GM21723 (cell line): ENCODE measurements around the gene RHCE.
"Not testable (repeated sequence)": the region's sequence is repeated elsewhere in the genome, so short reads cannot be mapped to it uniquely, and the experiment has no call there.

Source experiments
- ATAC-seq: cut with Tn5 transposase; IDR thresholded peaks from one replicate; pipeline ENCODE4 v1.9.1; 2021; ENCODE audit warnings: mild to moderate bottlenecking, moderate library complexity; ENCODE audit not compliant: unreplicated experiment

RHCE gene

DNA sequence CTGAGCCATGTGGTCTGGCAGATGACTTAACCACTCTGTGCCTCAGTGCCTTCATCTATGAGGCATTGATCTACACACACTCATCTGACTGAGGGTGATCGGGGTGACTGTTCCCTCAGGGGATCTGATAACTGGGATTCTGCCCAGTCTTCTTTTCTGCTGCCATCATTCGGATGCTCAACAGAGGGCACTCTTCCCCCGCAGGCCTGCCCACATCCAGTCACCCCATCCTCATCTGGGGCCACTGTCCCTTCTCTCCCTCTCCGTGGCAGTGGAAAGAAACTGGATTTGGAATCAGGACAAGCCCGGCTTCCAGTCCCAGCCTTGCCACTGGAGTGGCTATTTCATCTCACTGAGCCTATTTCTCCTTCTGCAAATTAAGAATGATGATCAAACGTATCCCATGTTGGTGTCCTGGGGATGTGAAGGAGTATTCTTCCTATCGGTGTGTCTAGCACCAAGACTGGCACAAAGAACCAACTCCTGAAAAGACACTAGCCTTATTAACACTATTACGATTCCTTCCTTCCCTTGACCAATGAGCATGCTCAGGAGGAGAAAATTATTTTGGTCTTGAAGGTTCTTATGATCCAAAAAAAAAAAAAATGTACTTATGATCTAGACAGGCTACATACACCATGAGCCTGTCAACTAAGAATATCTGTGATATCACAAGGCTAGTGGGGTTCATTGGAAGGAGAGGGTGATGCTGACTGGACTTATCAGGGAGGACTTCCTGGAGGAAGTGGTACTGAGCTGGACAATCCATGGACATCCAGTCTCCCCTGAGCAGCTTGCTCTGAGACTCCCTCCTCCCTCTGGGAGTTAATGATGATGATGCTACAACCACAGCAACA lies 17.4 kb downstream of the RHCE start:
- not testable (repeated sequence) for ATAC-seq

GRCh38 chr1:25398079-25398478 lies 22.5 kb downstream of the RHCE start:
- not testable (repeated sequence) for ATAC-seq

DNA sequence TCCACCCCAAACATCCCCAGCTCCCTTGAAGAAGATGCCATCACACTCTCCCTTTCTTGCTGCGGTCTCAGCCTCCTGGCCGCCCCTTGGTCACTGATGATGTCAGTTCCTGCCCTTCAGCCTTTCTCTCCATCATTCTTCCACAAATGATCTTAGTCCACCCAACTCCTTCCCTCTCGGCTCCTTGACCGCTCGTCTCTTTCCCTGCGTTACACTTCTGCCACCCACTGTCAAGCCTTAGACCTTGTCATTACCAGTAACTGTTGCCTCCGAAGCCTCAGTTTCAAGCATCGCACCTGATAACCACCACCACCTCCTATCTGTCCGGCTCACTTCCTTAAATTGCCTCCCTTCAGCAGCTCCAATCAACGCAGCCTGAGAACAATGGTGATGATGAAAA lies 23.1 kb downstream of the RHCE start:
- not testable (repeated sequence) for ATAC-seq

DNA sequence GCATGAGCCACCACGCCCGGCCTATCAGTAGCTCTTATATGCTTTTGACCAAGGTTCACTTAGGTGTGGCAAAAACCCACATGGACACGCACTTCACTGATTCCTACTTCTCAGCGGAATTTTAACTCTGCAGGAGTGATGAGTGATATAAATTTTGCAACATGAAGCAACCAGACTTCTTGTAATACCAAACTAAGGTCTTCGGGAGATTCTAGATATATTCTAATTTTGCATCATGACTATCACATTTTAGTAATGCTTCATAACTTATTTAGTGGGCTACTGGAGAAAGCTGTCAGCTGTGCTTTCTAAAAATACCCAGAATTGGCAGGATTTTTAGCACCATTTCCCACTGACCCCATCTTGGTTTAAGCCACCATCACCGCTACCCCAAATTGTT lies 27.8 kb downstream of the RHCE start:
- ATAC-seq = no peak

GRCh38 chr1:25389721-25390120 lies 30.9 kb downstream of the RHCE start:
- not testable (repeated sequence) for ATAC-seq

GRCh38 chr1:25388691-25389090 lies 31.9 kb downstream of the RHCE start:
- not testable (repeated sequence) for ATAC-seq

GRCh38 chr1:25387096-25387495 lies 33.5 kb downstream of the RHCE start:
- ATAC-seq = not testable (repeated sequence)

DNA sequence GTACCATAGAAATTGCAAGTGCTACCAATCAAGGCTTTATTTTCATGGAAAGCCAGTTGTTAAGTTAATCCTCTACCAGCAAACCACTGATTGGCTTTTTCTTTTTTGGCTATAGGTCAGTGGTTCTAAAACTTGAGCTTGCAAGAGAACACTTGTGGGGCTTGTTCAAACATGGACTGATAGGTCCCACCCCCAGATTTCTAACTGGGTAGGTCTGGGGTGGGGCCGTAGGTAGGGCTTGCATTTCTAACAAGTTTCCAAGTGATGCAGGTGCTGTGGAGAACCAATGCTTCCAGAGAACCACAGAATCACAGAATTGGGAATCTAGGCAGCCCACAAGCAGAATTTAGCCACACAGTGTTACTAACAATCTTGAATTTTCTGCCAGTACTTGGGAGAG lies 36.8 kb downstream of the RHCE start:
- ATAC-seq = not testable (repeated sequence)

GRCh38 chr1:25383090-25383489 lies 37.5 kb downstream of the RHCE start:
- not testable (repeated sequence) for ATAC-seq

GRCh38 chr1:25382543-25382942 lies 38.1 kb downstream of the RHCE start:
- not testable (repeated sequence) for ATAC-seq

- not testable (repeated sequence) for ATAC-seq
These were observed 42.3 kb downstream of the RHCE start for GRCh38 chr1:25378367-25378766.

DNA sequence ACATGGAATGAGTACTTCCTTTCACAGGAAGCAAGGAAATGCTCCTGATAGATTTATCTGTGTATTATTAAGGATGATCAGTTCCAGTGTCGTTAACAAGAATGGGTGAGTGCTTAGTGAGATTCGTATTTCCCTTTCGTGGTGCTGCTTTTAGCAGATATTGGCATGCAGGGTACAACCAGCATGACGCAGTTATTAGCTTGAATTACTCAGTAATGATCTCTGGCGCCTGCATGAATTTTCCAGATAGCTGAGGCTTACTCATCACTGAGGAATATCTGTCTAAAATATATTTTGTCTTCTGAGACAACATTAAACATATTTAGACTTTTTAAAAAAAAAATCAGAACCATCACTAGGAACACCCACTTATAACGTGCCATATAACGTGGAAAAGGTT lies 48.9 kb downstream of the RHCE start:
- ATAC-seq = not testable (repeated sequence)

DNA sequence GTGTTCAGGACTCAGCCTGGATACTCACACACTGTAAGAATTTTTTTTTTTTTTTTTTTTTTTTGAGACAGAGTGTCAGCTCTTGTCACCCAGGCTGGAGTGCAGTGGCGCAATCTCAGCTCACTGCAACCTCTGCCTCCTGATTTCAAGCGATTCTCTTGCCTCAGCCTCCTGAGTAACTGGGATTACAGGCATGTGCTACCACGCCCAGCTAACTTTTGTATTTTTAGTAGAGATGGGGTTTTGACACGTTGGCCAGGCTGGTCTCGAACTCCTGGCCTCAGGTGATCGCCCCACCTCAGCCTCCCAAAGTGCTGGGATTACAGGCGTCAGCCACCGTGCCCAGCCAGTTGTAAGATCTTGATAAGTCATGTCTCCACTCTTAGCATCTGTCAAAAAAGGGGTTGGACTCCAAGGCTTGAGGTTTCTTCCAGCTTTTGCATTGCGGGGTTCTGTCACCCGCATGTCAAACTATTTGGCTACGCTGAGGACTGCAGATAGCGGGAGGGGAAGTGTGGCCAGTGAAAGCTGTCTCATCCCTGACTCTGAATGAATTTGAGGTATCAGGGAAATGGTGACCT lies 50.8 kb downstream of the RHCE start:
- ATAC-seq = not testable (repeated sequence)

DNA sequence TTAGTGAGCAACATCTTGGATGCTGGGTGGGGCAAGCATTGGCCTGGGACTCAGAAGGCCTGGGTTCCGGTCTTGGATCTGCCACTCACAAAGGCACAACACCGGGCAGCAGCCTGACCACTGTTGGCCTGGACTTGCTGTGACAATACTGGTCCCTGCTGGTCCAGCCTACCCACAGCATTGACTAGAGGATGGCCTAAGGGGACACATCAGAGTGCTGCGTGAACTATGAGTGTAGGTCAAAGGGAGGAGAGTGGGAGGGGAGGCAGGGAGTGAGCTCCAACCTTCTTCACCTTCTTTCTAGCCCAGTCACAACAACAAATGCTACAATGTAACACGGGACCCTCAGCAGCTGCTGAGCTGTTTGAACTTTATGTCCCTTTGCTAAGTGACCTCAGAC lies 51.4 kb downstream of the RHCE start:
- ATAC-seq = no peak

GRCh38 chr1:25362634-25363559 lies 57.7 kb downstream of the RHCE start:
- not testable (repeated sequence) for ATAC-seq

GRCh38 chr1:25361901-25362300 lies 58.7 kb downstream of the RHCE start:
- no peak for ATAC-seq

- no peak for ATAC-seq
These were observed 59.7 kb downstream of the RHCE start for GRCh38 chr1:25360596-25361581.

GRCh38 chr1:25356848-25357247 lies 63.8 kb downstream of the RHCE start:
- ATAC-seq = no peak

DNA sequence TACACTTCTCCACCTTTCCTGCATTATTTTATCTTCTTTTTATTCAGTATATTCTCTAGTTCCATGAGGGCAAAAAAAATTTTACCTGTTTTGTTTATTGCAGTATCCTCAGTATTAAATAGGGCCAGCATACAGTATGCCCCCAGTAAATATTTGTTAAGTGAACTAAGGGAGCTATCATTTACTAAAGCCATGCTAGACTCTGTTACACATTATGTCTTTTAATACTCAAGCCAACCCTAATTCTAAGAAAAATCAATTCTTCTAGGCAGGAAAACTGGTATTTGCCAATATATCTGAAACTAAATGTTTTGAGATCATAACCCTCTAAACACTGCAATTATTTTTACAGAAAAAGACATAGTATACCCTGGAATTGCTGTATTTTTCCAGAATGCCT lies 64.2 kb downstream of the RHCE start:
- no peak for ATAC-seq

DNA sequence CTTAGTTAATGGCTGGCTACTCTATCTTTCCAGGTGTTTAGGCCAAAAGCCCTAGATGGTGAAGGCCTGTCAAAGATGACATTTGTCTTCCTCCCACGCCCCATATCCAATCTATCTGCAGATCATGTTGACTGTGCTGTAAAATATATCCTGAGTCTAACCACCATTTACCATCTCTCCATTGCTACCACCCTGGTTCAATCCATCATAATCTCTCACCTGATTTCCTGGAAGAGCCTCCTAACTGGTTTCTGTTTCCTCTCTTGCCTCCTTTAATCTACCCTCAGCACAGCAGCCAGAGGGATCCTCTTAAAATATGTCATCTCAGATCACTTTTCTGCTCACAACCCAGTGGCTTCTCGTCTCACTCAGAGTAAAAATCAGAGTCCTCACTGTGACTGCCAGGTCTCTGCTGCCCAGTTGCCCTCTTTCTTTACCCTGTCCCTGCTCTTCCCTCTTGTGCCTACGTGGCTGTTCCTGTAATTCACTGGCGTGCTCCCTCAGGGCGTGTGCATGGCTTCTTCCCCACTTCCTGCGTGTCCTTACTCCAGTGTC lies 64.7 kb downstream of the RHCE start:
- no peak for ATAC-seq
